HG03280 (cell line): Measurements from ENCODE around the gene TMEM135.
A peak's percentile ranks its signal among the peaks of the same experiment; 100 is the strongest.
"Not testable (repeated sequence)": the region's sequence is repeated elsewhere in the genome, so short reads cannot be mapped to it uniquely, and the experiment has no call there.

Experiments
- ATAC-seq: cut with Tn5 transposase; IDR thresholded peaks from one replicate; pipeline ENCODE4 v1.9.1; 2021; ENCODE audit warnings: mild to moderate bottlenecking, moderate library complexity; ENCODE audit not compliant: unreplicated experiment

Gene TMEM135

DNA sequence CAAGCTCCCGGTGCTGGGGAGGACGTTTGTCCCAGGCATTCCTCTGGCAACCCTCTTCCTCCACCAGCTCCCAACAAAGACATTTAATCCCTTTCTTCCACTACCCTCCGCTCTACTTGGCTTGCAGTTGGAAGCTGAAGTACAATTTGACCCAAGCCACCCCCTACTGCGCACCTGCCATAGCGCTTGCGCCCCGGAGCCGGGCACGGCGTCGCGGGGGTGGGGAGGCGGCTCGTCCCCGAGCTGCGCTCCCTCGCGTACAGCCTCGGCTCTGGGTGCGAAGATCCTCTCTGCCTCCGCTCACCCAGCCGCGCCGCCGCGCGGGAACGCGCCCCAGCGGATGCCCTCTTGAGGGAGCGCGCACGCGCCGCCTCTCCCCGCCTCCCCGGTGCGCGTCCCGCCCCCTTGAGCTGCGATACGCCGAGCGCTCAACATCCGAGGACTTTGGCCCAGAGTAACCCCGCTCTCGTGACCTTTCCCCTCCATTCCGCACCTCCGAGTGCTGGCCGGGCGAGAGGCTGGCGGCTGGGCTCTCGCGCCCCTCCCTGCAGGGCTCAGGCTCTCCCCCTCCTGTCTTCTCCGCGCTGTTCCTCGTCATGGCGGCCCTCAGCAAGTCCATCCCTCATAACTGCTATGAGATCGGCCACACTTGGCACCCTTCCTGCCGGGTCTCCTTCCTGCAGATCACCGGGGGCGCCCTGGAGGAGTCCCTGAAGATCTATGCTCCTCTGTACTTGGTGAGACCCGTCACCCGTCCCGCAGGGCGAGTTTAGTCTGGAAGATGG lies at the start of gene TMEM135:
TSS of gene TMEM135 (plus strand) at position 485 of the 785 bp plus-strand sequence. CDS start at position 597, 112 bp downstream.
- ATAC-seq, result peak; percentile 99

DNA sequence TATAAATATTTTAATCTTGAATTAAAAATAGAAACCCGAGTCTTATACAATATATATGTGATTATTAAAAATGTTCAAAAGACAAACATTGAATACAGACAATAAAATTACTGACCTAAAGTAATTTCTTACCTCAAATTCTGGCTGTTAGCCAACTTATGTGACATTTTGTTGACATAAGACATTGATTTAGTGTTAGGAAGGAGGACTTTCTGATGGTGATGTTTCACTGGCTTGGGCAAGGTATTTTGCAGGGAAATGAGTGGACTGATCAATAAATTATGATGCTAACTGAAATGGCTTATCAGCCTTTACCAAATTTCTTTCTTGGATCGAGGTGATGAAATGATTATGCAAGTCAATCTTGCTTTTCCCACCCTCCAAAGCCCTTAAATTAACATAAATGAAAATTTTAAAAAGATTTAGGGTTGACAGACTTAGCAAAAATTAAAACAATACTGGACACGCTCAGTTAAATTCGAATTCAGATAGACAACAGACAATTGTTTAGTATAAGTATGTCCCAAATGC lies 49.3 kb upstream of the TMEM135 start:
- no peak for ATAC-seq

DNA sequence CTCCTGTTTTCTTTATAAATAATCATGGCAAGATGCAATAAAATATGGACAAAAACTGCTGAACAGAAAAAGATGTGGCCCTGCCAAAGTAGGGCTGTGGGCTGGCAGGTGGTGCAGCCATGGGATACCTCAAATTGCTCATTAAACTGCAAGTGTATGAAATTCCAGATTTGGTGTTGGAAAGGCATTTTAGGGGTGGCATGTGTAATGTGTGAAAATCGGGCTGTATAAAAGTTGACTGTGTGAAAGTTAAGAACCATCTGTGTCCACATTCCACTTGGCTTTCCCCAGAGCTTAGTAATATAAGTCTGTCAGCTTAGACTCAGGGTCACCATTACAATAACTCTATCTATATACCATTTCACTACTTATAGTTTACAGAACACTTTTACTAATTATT lies 47.7 kb upstream of the TMEM135 start:
- ATAC-seq, result no peak

- ATAC-seq, result no peak
Measured at GRCh38 chr11:86990515-86990914, 47.2 kb upstream of the TMEM135 start.

DNA sequence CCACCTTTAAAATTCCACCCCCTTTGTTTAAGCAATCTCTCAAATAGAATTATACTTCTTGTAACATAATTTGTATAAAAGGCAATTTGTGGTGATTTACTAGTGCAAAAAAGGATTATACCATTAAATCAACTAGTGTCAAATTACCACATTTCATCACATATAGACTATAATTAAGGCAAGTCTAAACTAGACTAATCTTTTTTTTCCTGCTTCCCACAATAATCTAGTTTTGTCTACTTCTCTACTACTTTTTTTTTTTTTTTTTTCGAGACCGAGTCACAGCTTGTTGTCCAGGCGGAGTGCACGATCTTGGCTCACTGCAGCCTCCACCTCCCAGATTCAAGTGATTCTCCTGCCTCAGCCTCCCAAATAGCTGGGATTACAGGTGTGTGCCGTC lies 46.4 kb upstream of the TMEM135 start:
- ATAC-seq, result no peak

GRCh38 chr11:86992340-86992739 lies 45.4 kb upstream of the TMEM135 start:
- ATAC-seq, result not testable (repeated sequence)

DNA sequence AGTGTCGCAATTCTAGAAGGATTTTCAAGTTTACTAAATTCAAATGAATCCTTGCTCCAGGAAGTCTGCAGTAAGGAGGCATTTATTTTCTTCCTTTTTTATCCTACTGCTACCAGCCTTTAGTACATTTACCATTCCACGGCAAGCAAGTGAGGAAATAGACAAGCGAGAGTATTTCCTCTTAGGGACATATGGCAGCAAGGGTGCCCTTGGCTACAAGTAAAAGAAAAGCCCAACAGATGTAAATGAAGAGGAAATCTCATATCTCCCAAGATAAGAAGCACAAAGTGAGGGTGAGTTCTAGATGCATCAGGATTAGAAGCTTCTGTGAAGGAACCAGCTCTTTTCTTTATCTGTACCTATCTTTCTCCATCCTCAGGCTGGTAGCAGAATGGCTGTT lies 44.7 kb upstream of the TMEM135 start:
- ATAC-seq, result no peak

- no peak for ATAC-seq
Measured at GRCh38 chr11:86996953-86997570, 40.7 kb upstream of the TMEM135 start.

GRCh38 chr11:86999388-86999787 lies 38.3 kb upstream of the TMEM135 start:
- no peak for ATAC-seq

GRCh38 chr11:86999859-87000753 lies 37.6 kb upstream of the TMEM135 start:
- ATAC-seq, result no peak

GRCh38 chr11:87002918-87003317 lies 34.8 kb upstream of the TMEM135 start:
- no peak for ATAC-seq

- not testable (repeated sequence) for ATAC-seq
Measured at GRCh38 chr11:87004281-87004680, 33.5 kb upstream of the TMEM135 start.

GRCh38 chr11:87005569-87005921 lies 32.2 kb upstream of the TMEM135 start:
- ATAC-seq, result no peak

DNA sequence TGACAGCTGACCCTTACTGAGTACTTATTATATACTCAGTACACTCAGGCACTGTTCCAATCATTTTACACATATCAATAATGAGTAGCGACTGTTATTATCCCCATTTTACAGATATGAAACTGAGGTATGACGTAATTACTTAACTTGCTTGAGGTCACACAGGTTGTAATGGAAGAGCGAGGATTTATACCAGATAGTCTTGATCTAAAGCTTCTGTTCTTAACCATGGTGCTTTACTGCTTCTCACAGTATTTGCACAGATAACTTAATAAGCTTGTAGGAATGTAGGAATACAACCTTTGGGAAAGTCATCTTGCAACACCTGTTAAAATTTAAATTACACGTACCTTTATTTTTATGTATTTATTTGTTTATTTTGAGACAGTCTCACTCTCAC lies 31.7 kb upstream of the TMEM135 start:
- no peak for ATAC-seq

GRCh38 chr11:87007963-87008362 lies 29.8 kb upstream of the TMEM135 start:
- no peak for ATAC-seq

GRCh38 chr11:87012089-87012488 lies 25.6 kb upstream of the TMEM135 start:
- ATAC-seq, result no peak

- no peak for ATAC-seq
Measured at GRCh38 chr11:87012673-87013072, 25.1 kb upstream of the TMEM135 start.

GRCh38 chr11:87013912-87014825 lies 23.6 kb upstream of the TMEM135 start:
- no peak for ATAC-seq

GRCh38 chr11:87015645-87016044 lies 22.1 kb upstream of the TMEM135 start:
- no peak for ATAC-seq

DNA sequence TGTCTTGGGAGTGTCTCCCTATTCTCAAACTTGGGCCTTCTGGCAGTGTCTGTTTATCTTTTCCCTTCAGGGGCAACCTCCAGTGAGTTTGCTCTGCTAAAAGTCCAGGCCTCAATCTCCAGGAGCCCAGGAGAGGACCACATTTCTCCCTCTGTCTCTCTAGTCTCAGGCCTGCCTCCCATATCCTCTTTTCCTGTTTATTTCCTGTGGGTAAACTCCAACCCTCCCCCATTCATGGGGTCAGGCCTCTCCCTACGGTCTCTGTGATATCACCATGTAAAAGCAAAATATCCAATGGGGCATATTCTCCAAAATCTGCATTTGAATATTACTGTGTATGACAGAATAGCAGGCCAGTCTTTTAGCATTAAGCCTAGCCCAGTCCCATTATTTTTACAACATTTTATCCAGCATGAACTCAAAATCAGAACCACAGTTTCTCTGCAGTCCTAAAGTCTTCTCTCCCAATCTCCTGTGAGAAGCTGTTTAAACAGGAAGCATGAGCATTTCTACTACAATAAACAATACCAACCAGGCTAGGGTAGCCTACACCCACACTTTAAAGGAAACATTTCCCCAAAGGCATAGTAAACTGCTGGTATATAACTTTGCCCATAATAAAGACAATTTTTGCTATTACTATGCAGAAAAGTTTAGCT lies 18.0 kb upstream of the TMEM135 start:
- ATAC-seq, result no peak
